ENCODE data around the gene SH3BP2. TPM values are rescaled to one million over a fixed set of nuclear protein-coding genes. Genes with fewer than 3 reads are reported as not detected.

SH3BP2 gene
- total RNA-seq, 1 donor: 30.8 TPM

DNA sequence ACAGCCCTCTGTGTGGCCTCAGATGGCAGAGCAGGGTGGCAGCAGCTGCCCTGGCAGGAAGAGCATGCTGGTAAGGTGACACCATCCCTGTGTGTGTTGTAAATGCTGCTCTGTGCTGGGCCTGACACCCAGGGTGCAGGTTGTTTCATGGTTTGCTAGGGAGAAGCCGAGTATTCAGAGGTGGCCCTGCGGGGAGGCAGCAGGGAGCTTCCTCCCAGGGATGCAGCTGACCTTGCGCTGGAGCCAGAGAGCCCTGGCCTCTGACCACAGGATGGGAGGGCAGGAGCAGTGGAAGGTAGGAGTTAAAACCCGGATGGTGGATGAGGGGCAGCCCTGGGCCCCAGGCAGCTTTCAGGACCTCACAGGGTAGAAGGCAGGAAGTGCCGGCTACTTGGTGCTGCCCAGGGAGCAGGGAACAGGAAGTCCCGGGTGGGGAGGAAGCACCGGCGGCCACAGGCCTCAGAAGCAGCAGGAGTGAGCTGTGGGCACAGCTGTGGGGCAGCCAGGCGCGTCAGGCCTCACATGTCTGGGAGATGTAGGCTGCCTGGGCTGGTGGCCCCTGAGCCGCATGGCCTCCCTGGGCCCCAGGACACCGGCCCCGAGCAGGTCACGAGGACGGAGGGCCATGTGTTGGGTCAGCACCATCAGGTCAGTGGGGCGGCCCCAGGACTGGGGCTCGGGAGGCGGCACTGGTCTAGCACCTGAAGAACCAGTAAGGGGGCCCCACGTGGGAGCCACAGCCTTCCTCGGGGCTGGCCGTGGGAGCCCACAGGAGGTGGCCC is 19.1 kb downstream of the SH3BP2 start:
- H3K4me3 ChIP-seq (ENCODE audit: low read depth, low read length): peak overlapping the region; percentile 22
- TF ChIP-seq, protein P1, sequence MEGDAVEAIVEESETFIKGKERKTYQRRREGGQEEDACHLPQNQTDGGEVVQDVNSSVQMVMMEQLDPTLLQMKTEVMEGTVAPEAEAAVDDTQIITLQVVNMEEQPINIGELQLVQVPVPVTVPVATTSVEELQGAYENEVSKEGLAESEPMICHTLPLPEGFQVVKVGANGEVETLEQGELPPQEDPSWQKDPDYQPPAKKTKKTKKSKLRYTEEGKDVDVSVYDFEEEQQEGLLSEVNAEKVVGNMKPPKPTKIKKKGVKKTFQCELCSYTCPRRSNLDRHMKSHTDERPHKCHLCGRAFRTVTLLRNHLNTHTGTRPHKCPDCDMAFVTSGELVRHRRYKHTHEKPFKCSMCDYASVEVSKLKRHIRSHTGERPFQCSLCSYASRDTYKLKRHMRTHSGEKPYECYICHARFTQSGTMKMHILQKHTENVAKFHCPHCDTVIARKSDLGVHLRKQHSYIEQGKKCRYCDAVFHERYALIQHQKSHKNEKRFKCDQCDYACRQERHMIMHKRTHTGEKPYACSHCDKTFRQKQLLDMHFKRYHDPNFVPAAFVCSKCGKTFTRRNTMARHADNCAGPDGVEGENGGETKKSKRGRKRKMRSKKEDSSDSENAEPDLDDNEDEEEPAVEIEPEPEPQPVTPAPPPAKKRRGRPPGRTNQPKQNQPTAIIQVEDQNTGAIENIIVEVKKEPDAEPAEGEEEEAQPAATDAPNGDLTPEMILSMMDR (IDR thresholded peaks at IDR 0.05; ENCODE audit: insufficient read depth, low read length): no peak
- peak; percentile 20 for DNase-seq (ENCODE audit: low read depth)

DNA sequence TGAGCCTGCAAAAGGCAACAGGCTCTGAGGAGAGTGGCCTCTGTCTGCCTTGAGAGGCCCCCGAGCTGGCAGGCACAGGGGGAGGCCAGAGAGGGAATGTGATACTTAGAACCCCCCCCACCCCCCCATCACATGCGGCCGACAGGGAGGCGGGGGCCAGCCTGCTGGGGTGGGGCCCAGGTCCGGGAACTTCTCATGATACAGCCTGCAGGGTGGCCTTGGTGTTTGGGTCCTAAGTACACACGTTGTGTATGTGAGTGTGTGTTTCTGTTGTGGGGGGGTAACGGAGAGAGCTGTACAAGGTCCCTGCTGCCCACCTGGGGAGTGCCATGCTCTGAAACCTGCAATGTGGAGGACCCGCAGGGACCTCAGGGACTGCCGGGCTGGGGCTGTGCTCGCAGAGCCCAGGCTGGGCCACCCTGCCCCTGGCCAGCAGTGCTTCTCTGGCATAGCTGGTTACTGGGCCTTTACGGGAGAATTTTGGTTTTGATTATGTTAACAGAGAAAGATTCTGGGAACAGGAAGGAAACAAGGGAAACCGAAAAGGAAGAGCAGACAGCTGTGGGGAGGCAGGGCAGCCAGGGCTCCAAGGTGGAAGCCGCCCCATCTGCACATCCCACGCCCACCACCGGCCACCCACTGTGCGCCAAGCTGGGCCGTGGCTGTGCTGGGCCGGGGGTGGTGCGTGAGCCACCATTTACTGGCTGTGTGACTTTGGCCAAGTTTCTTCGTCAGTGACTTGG is 19.9 kb downstream of the SH3BP2 start:
- TF ChIP-seq, protein P1 (IDR thresholded peaks at IDR 0.05; ENCODE audit: insufficient read depth, low read length): no peak
- no peak for DNase-seq (ENCODE audit: low read depth)
- H3K4me3 ChIP-seq (ENCODE audit: low read depth, low read length): peak overlapping the region; percentile 17

DNA sequence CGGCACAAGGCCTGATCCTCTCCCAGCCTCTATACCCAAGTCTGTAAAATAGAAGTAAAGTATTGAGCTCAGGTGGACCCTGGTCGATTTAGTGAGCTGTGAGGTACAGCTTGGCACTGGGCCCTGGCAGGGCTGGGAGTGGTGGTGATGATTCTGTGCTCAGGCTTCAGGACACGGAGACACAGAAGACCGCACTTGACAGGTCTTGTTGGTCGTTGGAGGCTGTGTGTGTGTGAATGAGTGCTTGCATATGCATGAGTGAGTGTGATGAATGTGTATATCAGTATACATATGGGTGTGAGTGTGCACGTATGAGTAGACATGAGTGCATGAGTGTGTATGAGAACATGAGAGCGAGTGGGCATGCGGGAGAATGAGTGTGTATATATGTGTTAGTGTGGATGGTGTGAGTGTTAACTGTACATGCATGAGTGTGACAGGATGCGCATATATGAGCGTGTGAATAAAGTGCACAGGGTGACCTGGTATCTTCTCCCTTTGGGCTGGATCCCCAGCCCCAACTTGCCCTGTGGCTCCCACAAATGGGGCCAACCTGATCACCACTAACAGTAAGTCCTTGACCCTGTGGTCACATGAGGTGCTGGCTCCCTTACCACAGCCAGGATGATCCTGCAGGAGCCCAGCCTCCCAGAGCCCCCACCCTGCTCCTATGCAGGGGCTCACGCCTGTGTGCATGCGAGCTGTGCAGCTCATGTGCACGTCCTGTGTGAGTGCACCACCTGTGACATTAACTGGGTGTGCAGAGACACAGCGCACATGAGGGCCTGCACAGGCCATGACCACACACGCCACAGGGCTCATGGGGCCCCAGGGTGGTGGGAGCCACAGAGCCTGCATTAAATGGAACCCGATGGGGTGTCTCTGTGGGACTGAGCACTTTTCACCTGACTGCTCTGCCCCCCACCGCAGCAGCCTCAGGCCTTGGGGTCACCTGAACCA is 20.8 kb downstream of the SH3BP2 start:
- DNase-seq (ENCODE audit: low read depth): no peak
- no peak overlapping the region for H3K4me3 ChIP-seq (ENCODE audit: low read depth, low read length)
- TF ChIP-seq, protein P1 (IDR thresholded peaks at IDR 0.05; ENCODE audit: insufficient read depth, low read length): no peak

DNA sequence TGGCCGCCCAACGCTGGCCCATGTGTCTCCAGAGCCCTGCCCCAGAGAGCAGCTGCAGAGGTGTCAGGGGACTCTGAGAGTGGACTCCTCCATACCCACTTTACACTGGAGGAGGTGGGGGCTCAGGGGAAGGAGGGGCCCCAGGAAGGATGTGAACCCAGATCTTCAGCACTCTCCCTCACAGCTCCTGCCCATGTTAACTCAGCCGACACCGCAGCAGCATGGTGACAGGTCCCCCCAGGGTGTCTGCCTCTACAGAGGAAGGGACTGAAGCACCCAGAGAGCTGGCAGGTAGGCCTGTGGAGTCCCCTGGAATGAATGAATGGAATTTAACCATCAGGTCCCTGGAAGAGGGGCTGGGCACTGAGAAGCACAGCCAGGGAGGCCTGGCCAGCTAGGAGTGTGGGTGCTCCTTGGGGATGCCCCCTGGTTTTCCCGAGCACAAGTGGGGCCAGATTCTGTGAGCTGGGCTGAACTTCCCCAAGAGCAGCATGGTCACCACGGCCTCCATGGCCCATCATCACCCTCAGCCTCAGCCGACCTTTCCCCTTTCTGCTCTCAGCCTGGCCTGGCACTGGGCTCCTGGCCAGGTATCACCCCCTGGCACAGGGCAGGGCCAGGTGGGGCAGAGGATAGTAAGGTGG is 21.9 kb downstream of the SH3BP2 start:
- TF ChIP-seq, protein P1 (IDR thresholded peaks at IDR 0.05; ENCODE audit: insufficient read depth, low read length): no peak
- no peak overlapping the region for H3K4me3 ChIP-seq (ENCODE audit: low read depth, low read length)
- DNase-seq (ENCODE audit: low read depth): no peak

DNA sequence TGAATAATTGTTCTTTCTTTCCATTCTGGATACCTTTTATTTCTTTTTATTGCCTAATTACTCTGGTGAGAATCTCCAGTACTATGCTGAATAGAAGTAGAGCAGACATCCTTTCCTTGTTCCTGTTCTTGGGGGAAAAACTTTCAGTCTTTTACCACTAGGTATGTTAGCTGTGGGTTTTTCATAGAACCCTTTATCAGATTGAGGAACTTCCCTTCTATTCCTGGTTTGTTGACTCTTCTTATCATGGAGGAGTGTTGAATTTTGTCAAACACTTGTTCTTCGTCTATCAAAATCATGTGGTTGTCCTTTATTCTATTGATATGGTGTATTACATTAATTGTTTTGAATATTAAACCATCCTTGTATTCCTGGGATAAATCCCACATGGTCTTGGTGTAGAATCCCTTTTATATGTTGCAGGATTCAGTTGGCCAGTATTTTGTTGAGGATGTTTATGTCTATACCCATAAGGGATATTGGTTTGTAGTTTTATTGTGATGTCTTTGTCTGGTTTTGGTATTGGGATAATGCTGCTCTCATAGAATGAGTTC is 23.6 kb downstream of the SH3BP2 start:
- DNase-seq (ENCODE audit: low read depth): no peak
- no peak overlapping the region for H3K4me3 ChIP-seq (ENCODE audit: low read depth, low read length)
- TF ChIP-seq, protein P1 (IDR thresholded peaks at IDR 0.05; ENCODE audit: insufficient read depth, low read length): no peak

DNA sequence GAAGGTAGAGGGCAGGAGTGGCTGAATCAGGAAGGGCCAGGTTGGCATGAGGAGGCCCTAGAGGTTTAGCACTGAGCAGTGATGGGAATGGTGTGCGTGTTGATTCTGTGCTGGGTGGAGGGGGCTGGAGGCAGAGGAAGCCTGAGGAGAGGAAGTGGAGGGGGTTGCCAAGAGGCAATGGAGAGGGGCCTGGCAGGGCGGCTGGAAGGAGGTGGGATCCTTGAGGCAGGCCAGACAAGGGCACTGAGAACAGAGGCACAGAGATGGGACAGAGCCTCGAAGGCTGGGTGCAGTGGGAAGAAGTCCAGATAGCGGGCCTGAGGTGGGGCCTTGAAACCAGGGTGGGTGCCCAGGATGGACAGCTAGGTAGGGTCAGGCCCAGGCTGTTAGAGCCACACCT is 24.3 kb downstream of the SH3BP2 start:
- TF ChIP-seq, protein P1 (IDR thresholded peaks at IDR 0.05; ENCODE audit: insufficient read depth, low read length): no peak
- DNase-seq (ENCODE audit: low read depth): no peak
- no peak overlapping the region for H3K4me3 ChIP-seq (ENCODE audit: low read depth, low read length)
